CD14-positive monocyte (primary cell): ENCODE data around the gene CTDP1. TPM values are rescaled to one million over a fixed set of nuclear protein-coding genes. Genes with fewer than 3 reads are reported as not detected.

Source experiments
- DNase-seq, 3 donors: peaks; one replicate each; pipeline ENCODE4 v3.0.0-alpha.2; 2011 to 2022
- H2AFZ ChIP-seq: 2 replicates; pipeline ENCODE4 v1.6.0; 2012; ENCODE audit warnings: mild to moderate bottlenecking, low read depth, low read length, inconsistent platforms; ENCODE audit not compliant: insufficient read depth, poor library complexity, severe bottlenecking
- H3K27ac ChIP-seq, 2 donors: 1 replicate in 1 of 2; 2 replicates in 1 of 2; pipeline ENCODE4 v1.5.1; 2012 to 2013; ENCODE audit warnings: low read length in 2 of 2, control low read depth in 1 of 2, inconsistent platforms in 1 of 2, low read depth in 1 of 2, mild to moderate bottlenecking in 1 of 2
- H3K27me3 ChIP-seq, 2 donors: one replicate each; pipeline versions ENCODE4 v1.6.0 to v1.6.1; 2011 to 2013; ENCODE audit warnings: low read length in 2 of 2; ENCODE audit not compliant: control insufficient read depth in 2 of 2, insufficient read depth in 2 of 2
- H3K36me3 ChIP-seq, 2 donors: replicated peaks in 1 of 2; 1 replicate in 1 of 2; 2 replicates in 1 of 2; pipeline versions ENCODE4 v1.5.1 to v1.6.1; 2012 to 2013; ENCODE audit warnings: low read length in 2 of 2, control low read depth in 1 of 2, inconsistent platforms in 1 of 2, mild to moderate bottlenecking in 1 of 2; ENCODE audit not compliant: insufficient read depth in 2 of 2, control insufficient read depth in 1 of 2
- H3K4me1 ChIP-seq, 2 donors: 1 replicate in 1 of 2; 2 replicates in 1 of 2; pipeline versions ENCODE4 v1.5.1 to v1.6.1; 2012 to 2013; ENCODE audit warnings: low read length in 2 of 2, control low read depth in 1 of 2, inconsistent platforms in 1 of 2, mild to moderate bottlenecking in 1 of 2, moderate library complexity in 1 of 2; ENCODE audit not compliant: insufficient read depth in 2 of 2, control insufficient read depth in 1 of 2
- H3K4me2 ChIP-seq: replicated peaks from 2 replicates; pipeline ENCODE3; 2012; ENCODE audit warnings: low read length, moderate library complexity, mild to moderate bottlenecking; ENCODE audit not compliant: poor library complexity, severe bottlenecking; ENCODE audit errors: extremely low read depth
- H3K4me3 ChIP-seq, 3 experiments: fragments of 200-600 bp in 1 of 3; sonication (generic) in 1 of 3; replicated peaks in 1 of 3; 1 replicate in 2 of 3; 2 replicates in 1 of 3; pipeline ENCODE4 v1.5.1; 2011 to 2013; ENCODE audit warnings: low read length in 3 of 3, mild to moderate bottlenecking in 3 of 3, control low read depth in 2 of 3, low read depth in 2 of 3, inconsistent platforms in 1 of 3, moderate library complexity in 1 of 3
- H3K79me2 ChIP-seq: 2 replicates; pipeline ENCODE4 v1.6.0; 2012; ENCODE audit warnings: mild to moderate bottlenecking, control low read depth, inconsistent platforms, low read length, moderate library complexity; ENCODE audit not compliant: insufficient read depth
- H3K9ac ChIP-seq: 2 replicates; pipeline ENCODE4 v1.6.0; 2017; ENCODE audit warnings: low read length, mild to moderate bottlenecking; ENCODE audit not compliant: insufficient read depth, poor library complexity, severe bottlenecking
- H3K9me3 ChIP-seq, 2 donors: replicated peaks in 1 of 2; 1 replicate in 1 of 2; 2 replicates in 1 of 2; pipeline versions ENCODE4 v1.5.1 to v1.6.1; 2012 to 2013; ENCODE audit warnings: low read length in 2 of 2, control low read depth in 1 of 2; ENCODE audit not compliant: control insufficient read depth in 1 of 2, insufficient read depth in 1 of 2
- H4K20me1 ChIP-seq: 2 replicates; pipeline ENCODE4 v1.6.0; 2012; ENCODE audit warnings: mild to moderate bottlenecking, low read length, control low read depth, moderate library complexity; ENCODE audit not compliant: insufficient read depth
- H3K27ac Mint-ChIP-seq, 7 donors: one replicate each; pipeline ENCODE4 v1.8.0; 2020; ENCODE audit warnings: mild to moderate bottlenecking in 7 of 7, mixed read lengths in 7 of 7, moderate library complexity in 6 of 7, inconsistent platforms in 2 of 7
- H3K27me3 Mint-ChIP-seq, 3 donors: one replicate each; pipeline ENCODE4 v1.8.0; 2021 to 2022; ENCODE audit warnings: low read depth in 3 of 3, mild to moderate bottlenecking in 3 of 3, mixed read lengths in 3 of 3, moderate library complexity in 3 of 3, inconsistent platforms in 1 of 3
- H3K36me3 Mint-ChIP-seq, 2 donors: one replicate each; pipeline ENCODE4 v1.8.0; 2020; ENCODE audit warnings: mixed read lengths in 2 of 2, inconsistent platforms in 1 of 2, mild to moderate bottlenecking in 1 of 2
- H3K4me1 Mint-ChIP-seq: one replicate; pipeline ENCODE4 v1.8.0; 2020; ENCODE audit warnings: mild to moderate bottlenecking, mixed read lengths
- H3K4me3 Mint-ChIP-seq, 2 donors: one replicate each; pipeline ENCODE4 v1.8.0; 2020; ENCODE audit warnings: mild to moderate bottlenecking in 2 of 2, mixed read lengths in 2 of 2, moderate library complexity in 1 of 2
- H3K9me3 Mint-ChIP-seq, 7 donors: one replicate each; pipeline ENCODE4 v1.8.0; 2020 to 2022; ENCODE audit warnings: mixed read lengths in 7 of 7, mild to moderate bottlenecking in 6 of 7, moderate library complexity in 6 of 7, inconsistent platforms in 2 of 7
- WGBS: methylation state at CpG from one replicate; pipeline ENCODE4 v1.1.5; 2013; ENCODE audit warnings: missing lambda C conversion rate; ENCODE audit not compliant: insufficient coverage; 5-methylcytosine and 5-hydroxymethylcytosine counted together
- intact Hi-C, 2 donors: fragments of 100-400 bp; cut with micrococcal nuclease; formaldehyde crosslinking; loops; one replicate each; pipeline versions ENCODE4 v1.15.0 to v1.15.1; 2023
- polyA plus RNA-seq, 3 donors: library from polyadenylated mRNA; depleted of rRNA in 1 of 3; unstranded in 2 of 3; stranded (reverse) in 1 of 3; fragments of 300-500 nt in 2 of 3; fragments of >200 nt in 1 of 3; fragmentation: Illumina TruSeq in 2 of 3; gene quantifications; 1 replicate in 2 of 3; 2 replicates in 1 of 3; pipeline ENCODE4 v1.2.3, GENCODE V29; 2012 to 2021
- TF ChIP-seq, protein P1 (sequence below): fragments of 200-600 bp; IDR thresholded peaks from one replicate; pipeline ENCODE4 v1.8.0; 2022; ENCODE audit warnings: antibody characterized with exemption, mild to moderate bottlenecking

The CTDP1 gene
- polyA plus RNA-seq, 3 donors, result 9.1 to 13.9 (median 9.1) TPM

GRCh38 chr18:79763407-79763806 is 83.8 kb downstream of the CTDP1 start:
- Mint-ChIP-seq H3K27me3 (peaks cover 4 to 8% (median 6%) of the 10 kb centered on the region in 3 donors), H3K4me3 (no peak overlapping the region), H3K9me3 (peaks cover 0 to 35% (median 14%) of the 10 kb centered on the region in 7 donors), H3K4me1 (no peaks in the 10 kb centered on the region), H3K36me3 (no peaks in the 10 kb centered on the region), H3K27ac (no peak overlapping the region)
- no peaks in the 10 kb centered on the region for H3K4me1 ChIP-seq
- H3K4me2 ChIP-seq, result no peak overlapping the region
- H3K79me2 ChIP-seq, result no peaks in the 10 kb centered on the region
- no peak overlapping the region for H2AFZ ChIP-seq
- TF ChIP-seq, protein P1, sequence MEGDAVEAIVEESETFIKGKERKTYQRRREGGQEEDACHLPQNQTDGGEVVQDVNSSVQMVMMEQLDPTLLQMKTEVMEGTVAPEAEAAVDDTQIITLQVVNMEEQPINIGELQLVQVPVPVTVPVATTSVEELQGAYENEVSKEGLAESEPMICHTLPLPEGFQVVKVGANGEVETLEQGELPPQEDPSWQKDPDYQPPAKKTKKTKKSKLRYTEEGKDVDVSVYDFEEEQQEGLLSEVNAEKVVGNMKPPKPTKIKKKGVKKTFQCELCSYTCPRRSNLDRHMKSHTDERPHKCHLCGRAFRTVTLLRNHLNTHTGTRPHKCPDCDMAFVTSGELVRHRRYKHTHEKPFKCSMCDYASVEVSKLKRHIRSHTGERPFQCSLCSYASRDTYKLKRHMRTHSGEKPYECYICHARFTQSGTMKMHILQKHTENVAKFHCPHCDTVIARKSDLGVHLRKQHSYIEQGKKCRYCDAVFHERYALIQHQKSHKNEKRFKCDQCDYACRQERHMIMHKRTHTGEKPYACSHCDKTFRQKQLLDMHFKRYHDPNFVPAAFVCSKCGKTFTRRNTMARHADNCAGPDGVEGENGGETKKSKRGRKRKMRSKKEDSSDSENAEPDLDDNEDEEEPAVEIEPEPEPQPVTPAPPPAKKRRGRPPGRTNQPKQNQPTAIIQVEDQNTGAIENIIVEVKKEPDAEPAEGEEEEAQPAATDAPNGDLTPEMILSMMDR, result no peak
- intact Hi-C loops, result no loop called here
- H3K27me3 ChIP-seq, result no peaks in the 10 kb centered on the region
- no peak for DNase-seq
- H3K9ac ChIP-seq, result no peak overlapping the region
- H3K9me3 ChIP-seq, result peaks cover 0 to 9% of the 10 kb centered on the region in 2 donors
- no peak overlapping the region for H3K27ac ChIP-seq
- no peaks in the 10 kb centered on the region for H3K36me3 ChIP-seq
- H3K4me3 ChIP-seq, result no peak overlapping the region
- no peaks in the 10 kb centered on the region for H4K20me1 ChIP-seq

- no peak overlapping the region for H3K9ac ChIP-seq
- H3K27me3 Mint-ChIP-seq, result peaks cover 4 to 8% (median 6%) of the 10 kb centered on the region in 3 donors
- no peak overlapping the region for H3K27ac Mint-ChIP-seq
- peaks cover 0 to 33% (median 16%) of the 10 kb centered on the region in 7 donors for H3K9me3 Mint-ChIP-seq
- H3K79me2 ChIP-seq, result no peaks in the 10 kb centered on the region
- H3K4me1 ChIP-seq, result no peaks in the 10 kb centered on the region
- H3K36me3 Mint-ChIP-seq, result no peaks in the 10 kb centered on the region
- H3K4me1 Mint-ChIP-seq, result no peaks in the 10 kb centered on the region
- intact Hi-C loops, result no loop called here
- no peaks in the 10 kb centered on the region for H3K36me3 ChIP-seq
- no peak for DNase-seq
- 83% methylated on average over 3 of the region's 6 CpGs for WGBS
- no peak overlapping the region for H3K4me3 Mint-ChIP-seq
- peaks cover 0 to 9% of the 10 kb centered on the region in 2 donors for H3K9me3 ChIP-seq
- H4K20me1 ChIP-seq, result no peaks in the 10 kb centered on the region
- no peak overlapping the region for H3K27ac ChIP-seq
- no peak overlapping the region for H3K4me3 ChIP-seq
- TF ChIP-seq, protein P1, result no peak
- no peak overlapping the region for H2AFZ ChIP-seq
- no peak overlapping the region for H3K4me2 ChIP-seq
- H3K27me3 ChIP-seq, result no peaks in the 10 kb centered on the region
Observed at GRCh38 chr18:79764131-79764530, 84.5 kb downstream of the CTDP1 start.
